HepG2 (cell line): Measurements from ENCODE around the gene ZNF772. TPM values are rescaled to one million over a fixed set of nuclear protein-coding genes. Genes with fewer than 3 reads are reported as not detected.
A peak's percentile ranks its signal among the peaks of the same experiment; 100 is the strongest.

Experiments
- ARNT2 ChIP-seq: sonication (generic); formaldehyde crosslinking; IDR thresholded peaks from 2 replicates; pipeline ENCODE4 v1.8.0; 2022; ENCODE audit warnings: mild to moderate bottlenecking, low read depth, missing genetic modification reagents, moderate library complexity
- MAZ ChIP-seq, 2 experiments: sonication (generic) in 1 of 2; formaldehyde crosslinking in 1 of 2; IDR thresholded peaks; 2 replicates each; pipeline versions ENCODE4 v1.5.0 to v1.6.1; 2012 to 2020; ENCODE audit warnings: low read depth in 2 of 2, mild to moderate bottlenecking in 2 of 2, borderline replicate concordance in 1 of 2, improper control_type of control experiment in 1 of 2, low read length in 1 of 2, missing genetic modification reagents in 1 of 2, moderate library complexity in 1 of 2
- MYC ChIP-seq: sonication (generic); formaldehyde crosslinking; IDR thresholded peaks from 2 replicates; pipeline ENCODE4 v1.9.0; 2021; ENCODE audit warnings: missing genetic modification reagents, borderline replicate concordance
- PHF20 ChIP-seq: sonication (generic); formaldehyde crosslinking; IDR thresholded peaks from 2 replicates; pipeline ENCODE4 v1.5.0; 2020; ENCODE audit warnings: mild to moderate bottlenecking, missing genetic modification reagents
- POLR2AphosphoS5 ChIP-seq: IDR thresholded peaks from 2 replicates; pipeline ENCODE4 v1.6.1; 2012; ENCODE audit warnings: low read depth, low read length
- RBAK ChIP-seq: sonication (generic); formaldehyde crosslinking; IDR thresholded peaks from 2 replicates; pipeline ENCODE4 v1.5.1; 2020; ENCODE audit warnings: mild to moderate bottlenecking, missing genetic modification reagents
- RFX3 ChIP-seq: IDR thresholded peaks from 2 replicates; pipeline ENCODE4 v1.6.1; 2016; ENCODE audit warnings: missing biosample characterization, missing genetic modification reagents
- TEAD2 ChIP-seq: sonication (generic); formaldehyde crosslinking; IDR thresholded peaks from 2 replicates; pipeline ENCODE4 v1.9.0; 2021; ENCODE audit warnings: missing genetic modification reagents
- THAP9 ChIP-seq: sonication (generic); formaldehyde crosslinking; IDR thresholded peaks from 2 replicates; pipeline ENCODE4; 2020; ENCODE audit warnings: missing genetic modification reagents, mild to moderate bottlenecking, borderline replicate concordance
- ZMAT3 ChIP-seq: sonication (generic); formaldehyde crosslinking; conservative IDR thresholded peaks from 2 replicates; pipeline ENCODE4 v1.7.0; 2021; ENCODE audit warnings: missing genetic modification reagents
- ZNF101 ChIP-seq: sonication (generic); formaldehyde crosslinking; IDR thresholded peaks from 2 replicates; pipeline ENCODE4 v1.4.0; 2020; ENCODE audit warnings: mild to moderate bottlenecking, low read depth, missing genetic modification reagents, borderline replicate concordance
- ZNF263 ChIP-seq: sonication (generic); formaldehyde crosslinking; IDR thresholded peaks from 2 replicates; pipeline ENCODE4 v1.4.0; 2020; ENCODE audit warnings: missing genetic modification reagents
- ZNF563 ChIP-seq: sonication (generic); formaldehyde crosslinking; IDR thresholded peaks from 2 replicates; pipeline ENCODE4 v1.8.0; 2022; ENCODE audit warnings: mild to moderate bottlenecking, moderate library complexity, missing genetic modification reagents
- ZNF619 ChIP-seq: sonication (generic); formaldehyde crosslinking; IDR thresholded peaks from 2 replicates; pipeline ENCODE4 v1.4.0; 2020; ENCODE audit warnings: mild to moderate bottlenecking, missing genetic modification reagents
- ZNF772 ChIP-seq: sonication (generic); formaldehyde crosslinking; IDR thresholded peaks from 2 replicates; pipeline ENCODE4 v1.5.0; 2020; ENCODE audit warnings: mild to moderate bottlenecking, missing genetic modification reagents
- ZNF776 ChIP-seq: sonication (generic); formaldehyde crosslinking; IDR thresholded peaks from 2 replicates; pipeline ENCODE4 v1.4.0; 2020; ENCODE audit warnings: mild to moderate bottlenecking, missing genetic modification reagents
- ZSCAN9 ChIP-seq: IDR thresholded peaks from 2 replicates; pipeline ENCODE4 v1.6.1; 2016; ENCODE audit warnings: borderline replicate concordance
- polyA plus RNA-seq, 8 experiments: library from polyadenylated mRNA; depleted of rRNA in 3 of 8; stranded (reverse) in 7 of 8; unstranded in 1 of 8; fragments of >200 nt; fragmentation: Illumina TruSeq in 4 of 8; extraction: Trizol in 4 of 8; gene quantifications; 2 replicates each; pipeline versions ENCODE4 v1.2.1 to v1.2.3, GENCODE V29; 2011 to 2016; ENCODE audit warnings: low read depth in 4 of 8, missing spikeins in 1 of 8, mixed read lengths in 1 of 8; ENCODE audit not compliant: insufficient read depth in 1 of 8
- total RNA-seq, 5 experiments: library from RNA; depleted of rRNA; stranded (reverse); fragments of >200 nt; fragmentation: Illumina TruSeq; extraction: Trizol; gene quantifications; 2 replicates each; pipeline ENCODE4 v1.2.3, GENCODE V29; 2016; ENCODE audit warnings: low read depth in 1 of 5
- TF ChIP-seq, protein P1 (sequence below): IDR thresholded peaks from 2 replicates; pipeline ENCODE4 v1.6.1; 2016; ENCODE audit warnings: missing genetic modification reagents, missing compliant biosample characterization
- TF ChIP-seq, protein P2 (sequence below), 2 experiments: sonication (generic) in 1 of 2; formaldehyde crosslinking in 1 of 2; IDR thresholded peaks; 2 replicates each; pipeline versions ENCODE4 v1.6.1 to v1.9.0; 2014 to 2022; ENCODE audit warnings: antibody characterized with exemption in 1 of 2, borderline replicate concordance in 1 of 2, inconsistent platforms in 1 of 2, low read depth in 1 of 2, missing genetic modification reagents in 1 of 2

ZNF772 gene
- total and polyA plus RNA-seq, 2 of the 13 experiments (the other 11 are each of a cell fraction or from before 2014, with no cell fraction given), result 3.1 to 17.2 TPM

DNA sequence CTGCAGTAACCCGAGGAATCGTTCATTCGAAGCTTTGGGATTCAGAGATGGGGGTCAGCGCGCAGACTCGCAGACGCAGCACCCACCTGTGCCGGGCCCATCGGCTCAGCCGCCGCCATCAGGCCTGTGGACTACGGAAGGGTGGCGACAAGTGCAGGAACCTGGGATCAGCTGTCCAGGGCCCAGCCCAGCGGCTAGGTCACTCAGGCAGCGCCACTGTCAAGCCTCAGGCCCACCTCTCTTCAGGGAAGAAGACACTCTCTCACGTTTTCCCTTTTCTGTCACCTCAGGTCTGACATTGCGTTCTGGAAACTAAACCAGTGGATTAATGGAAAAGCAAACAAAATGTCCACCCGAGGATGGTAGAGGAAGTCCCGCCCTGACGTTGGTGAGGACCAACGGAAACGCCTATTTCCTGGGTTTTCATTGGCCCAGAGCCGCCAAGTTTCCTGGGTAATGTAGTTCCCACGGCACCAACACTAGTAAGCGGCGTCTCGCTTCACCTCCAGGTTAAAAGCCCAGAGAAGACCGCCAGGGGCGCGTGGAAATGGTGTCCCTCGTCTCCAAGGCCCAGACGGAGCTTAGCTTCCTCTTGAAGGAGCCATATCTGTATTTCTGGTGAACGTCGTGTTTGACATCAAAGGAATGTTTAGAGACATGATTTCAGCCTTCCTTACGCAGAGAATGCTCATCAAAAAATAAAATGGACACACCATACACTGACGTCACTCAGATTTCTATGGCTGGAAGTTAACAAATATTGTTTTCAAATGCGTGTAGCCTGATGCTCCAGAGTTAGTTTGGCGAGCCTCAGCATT, at the start of gene ZNF772 (continued):
- TF ChIP-seq ZNF563 (CRISPR knock-in tag), result no peak
- no peak for TF ChIP-seq TEAD2 (CRISPR knock-in tag)
- TF ChIP-seq ZMAT3 (CRISPR knock-in tag), result no peak; the same call in 1 of the 2 replicates
- TF ChIP-seq POLR2AphosphoS5, result peak; percentile 76
- TF ChIP-seq, protein P1, sequence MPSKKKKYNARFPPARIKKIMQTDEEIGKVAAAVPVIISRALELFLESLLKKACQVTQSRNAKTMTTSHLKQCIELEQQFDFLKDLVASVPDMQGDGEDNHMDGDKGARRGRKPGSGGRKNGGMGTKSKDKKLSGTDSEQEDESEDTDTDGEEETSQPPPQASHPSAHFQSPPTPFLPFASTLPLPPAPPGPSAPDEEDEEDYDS, result 0 out of 2 replicates have a peak, but pooled peaks have one; percentile 69
- peak; percentile 84; the same call in 1 of the 2 replicates for TF ChIP-seq THAP9
- no peak for TF ChIP-seq RFX3 (CRISPR knock-in tag)
- TF ChIP-seq PHF20 (CRISPR knock-in tag), result peak; percentile 81
- peak; percentile 68; the same call in 1 of the 2 replicates for TF ChIP-seq MYC
- TF ChIP-seq, protein P2, sequence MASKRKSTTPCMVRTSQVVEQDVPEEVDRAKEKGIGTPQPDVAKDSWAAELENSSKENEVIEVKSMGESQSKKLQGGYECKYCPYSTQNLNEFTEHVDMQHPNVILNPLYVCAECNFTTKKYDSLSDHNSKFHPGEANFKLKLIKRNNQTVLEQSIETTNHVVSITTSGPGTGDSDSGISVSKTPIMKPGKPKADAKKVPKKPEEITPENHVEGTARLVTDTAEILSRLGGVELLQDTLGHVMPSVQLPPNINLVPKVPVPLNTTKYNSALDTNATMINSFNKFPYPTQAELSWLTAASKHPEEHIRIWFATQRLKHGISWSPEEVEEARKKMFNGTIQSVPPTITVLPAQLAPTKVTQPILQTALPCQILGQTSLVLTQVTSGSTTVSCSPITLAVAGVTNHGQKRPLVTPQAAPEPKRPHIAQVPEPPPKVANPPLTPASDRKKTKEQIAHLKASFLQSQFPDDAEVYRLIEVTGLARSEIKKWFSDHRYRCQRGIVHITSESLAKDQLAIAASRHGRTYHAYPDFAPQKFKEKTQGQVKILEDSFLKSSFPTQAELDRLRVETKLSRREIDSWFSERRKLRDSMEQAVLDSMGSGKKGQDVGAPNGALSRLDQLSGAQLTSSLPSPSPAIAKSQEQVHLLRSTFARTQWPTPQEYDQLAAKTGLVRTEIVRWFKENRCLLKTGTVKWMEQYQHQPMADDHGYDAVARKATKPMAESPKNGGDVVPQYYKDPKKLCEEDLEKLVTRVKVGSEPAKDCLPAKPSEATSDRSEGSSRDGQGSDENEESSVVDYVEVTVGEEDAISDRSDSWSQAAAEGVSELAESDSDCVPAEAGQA (IDR thresholded peaks at IDR 0.05; ENCODE audit: low read depth), result peak; percentile 77
- TF ChIP-seq, protein P2 (CRISPR knock-in tag; IDR thresholded peaks at IDR 0.05; ENCODE audit: borderline replicate concordance), result no peak
- no peak for TF ChIP-seq ZNF772
- TF ChIP-seq ZNF776 (CRISPR knock-in tag), result peak; percentile 63; the same call in 1 of the 2 replicates
- no peak for TF ChIP-seq MAZ (IDR thresholded peaks at IDR 0.05; ENCODE audit: borderline replicate concordance, low read depth, low read length)
- no peak for TF ChIP-seq MAZ (CRISPR knock-in tag; IDR thresholded peaks at IDR 0.05; ENCODE audit: low read depth)
- TF ChIP-seq ZNF101 (CRISPR knock-in tag), result no peak
- no peak for TF ChIP-seq ZNF263 (CRISPR knock-in tag)
- 0 out of 2 replicates have a peak, but pooled peaks have one; percentile 14 for TF ChIP-seq RBAK (CRISPR knock-in tag)
- no peak for TF ChIP-seq ZNF619 (CRISPR knock-in tag)
- TF ChIP-seq ARNT2, result 0 out of 2 replicates have a peak, but pooled peaks have one; percentile 23
- peak; percentile 63 for TF ChIP-seq ZSCAN9
